AG04450 (cell line): Measurements from ENCODE around the gene VWA1. TPM values are rescaled to one million over a fixed set of nuclear protein-coding genes. Genes with fewer than 3 reads are reported as not detected.
"Not testable (repeated sequence)": the region's sequence is repeated elsewhere in the genome, so short reads cannot be mapped to it uniquely, and the experiment has no call there.

Source experiments
- CTCF ChIA-PET: fragments of 300-600, 350-600 bp; formaldehyde crosslinking; extraction: SDS; loops from one replicate; lab custom pipeline; 2022; ENCODE audit warnings: antibody characterized with exemption, inconsistent platforms; lab: Charles Lee
- POLR2A ChIA-PET: fragments of 350-600 bp; formaldehyde crosslinking; extraction: SDS; loops from one replicate; lab custom pipeline; 2021; ENCODE audit warnings: antibody characterized with exemption, inconsistent platforms; lab: Yijun Ruan, JAX
- DNase-seq: peaks from one replicate; pipeline ENCODE4 v3.0.0-alpha.2; 2011; ENCODE audit warnings: low read depth, low spot score
- H3K27ac ChIP-seq: one replicate; pipeline ENCODE4 v1.5.1; 2012; ENCODE audit warnings: low read depth, low read length, control low read depth
- H3K27me3 ChIP-seq: one replicate; pipeline ENCODE4 v1.6.0; 2012; ENCODE audit warnings: low read length; ENCODE audit not compliant: control insufficient read depth, insufficient read depth
- H3K4me3 ChIP-seq: 2 replicates; pipeline ENCODE4 v1.5.1; 2011; ENCODE audit warnings: mild to moderate bottlenecking, low read depth, low read length, control low read depth
- H3K9me3 ChIP-seq: 2 replicates; pipeline ENCODE4 v1.5.1; 2012; ENCODE audit warnings: low read length; ENCODE audit not compliant: control insufficient read depth, insufficient read depth
- CTCF ChIP-seq: IDR thresholded peaks from 2 replicates; pipeline ENCODE4 v1.5.1; 2011; ENCODE audit warnings: low read depth, low read length, control low read depth, inconsistent platforms
- polyA plus RNA-seq: library from polyadenylated mRNA; depleted of rRNA; stranded (reverse); fragments of >200 nt; gene quantifications from 2 replicates; pipeline ENCODE4 v1.2.3, GENCODE V29; 2011

VWA1 gene
- polyA plus RNA-seq, 1 experiment, result 3.9 TPM

GRCh38 chr1:1428174-1428573, 7.3 kb upstream of the VWA1 start:
- Histone ChIP-seq H3K9me3 (peaks cover 3% of the 10 kb centered on the region; the same call in 1 of the 2 replicates), H3K4me3 (no peak overlapping the region), H3K27ac (no peak overlapping the region), H3K27me3 (no peaks in the 10 kb centered on the region)
- CTCF ChIA-PET, result no interaction called here
- no peak for DNase-seq
- TF ChIP-seq CTCF, result no peak
- POLR2A ChIA-PET, result interaction anchor here (1.6 kb wide), 1 partner anchor 21 kb away, joined by 4 read pairs; no protein-coding TSS in a partner anchor

- CTCF ChIA-PET, result interaction anchor here (0.6 to 2.9 kb wide), 2 partner anchors 12 to 21 kb away, joined by 3 to 13 read pairs; no protein-coding TSS in a partner anchor
- not testable (repeated sequence) for H3K4me3 ChIP-seq
These were observed 6.5 kb upstream of the VWA1 start for GRCh38 chr1:1428967-1429366.

GRCh38 chr1:1429671-1430073, 5.8 kb upstream of the VWA1 start:
- CTCF ChIA-PET, result interaction anchor here (0.6 to 2.9 kb wide), 3 partner anchors 11 to 27 kb away, joined by 3 to 13 read pairs (median 4); no protein-coding TSS in a partner anchor
- no peak for DNase-seq
- POLR2A ChIA-PET, result interaction anchor here (0.7 to 1.7 kb wide), 4 partner anchors 9 to 30 kb away, joined by 3 to 7 read pairs (median 4); partner anchors contain the start of genes ANKRD65, CCNL2 and MRPL20

More at GRCh38 chr1:1428967-1429366, 6.5 kb upstream of the VWA1 start:
- H3K27me3 ChIP-seq, H3K27ac ChIP-seq, DNase-seq, H3K9me3 ChIP-seq: not testable (repeated sequence)
- POLR2A ChIA-PET, result interaction anchor here (0.6 to 1.6 kb wide), 2 partner anchors 21 to 54 kb away, joined by 4 read pairs; partner anchors contain the start of gene AURKAIP1

GRCh38 chr1:1430114-1430982, 5.1 kb upstream of the VWA1 start:
- no peaks in the 10 kb centered on the region for H3K27me3 ChIP-seq
- H3K9me3 ChIP-seq, result peaks cover 3% of the 10 kb centered on the region; the same call in 1 of the 2 replicates
- ChIA-PET POLR2A (interaction anchor here (0.7 to 1.7 kb wide), 5 partner anchors 9 to 55 kb away, joined by 3 to 7 read pairs (median 4); partner anchors contain the start of genes ANKRD65, AURKAIP1, CCNL2 and MRPL20), CTCF (interaction anchor here (0.6 to 2.9 kb wide), 3 partner anchors 11 to 428 kb away, joined by 4 to 13 read pairs (median 4); no protein-coding TSS in a partner anchor)
- H3K27ac ChIP-seq, result peak overlapping the region; percentile 80
- peak; percentile 45 for TF ChIP-seq CTCF
- no peak for DNase-seq
- H3K4me3 ChIP-seq, result no peak overlapping the region

More at GRCh38 chr1:1429671-1430073, 5.8 kb upstream of the VWA1 start:
- H3K9me3 ChIP-seq, result peaks cover 3% of the 10 kb centered on the region; the same call in 1 of the 2 replicates
- H3K4me3 ChIP-seq, result no peak overlapping the region
- TF ChIP-seq CTCF, result no peak
- H3K27me3 ChIP-seq, result no peaks in the 10 kb centered on the region
- no peak overlapping the region for H3K27ac ChIP-seq

- CTCF ChIA-PET, result interaction anchor here (1.3 to 2.9 kb wide), 2 partner anchors 10 to 29 kb away, joined by 4 to 13 read pairs; no protein-coding TSS in a partner anchor
These were observed 4.3 kb upstream of the VWA1 start for GRCh38 chr1:1430992-1431844.

More at GRCh38 chr1:1430992-1431844, 4.3 kb upstream of the VWA1 start:
- TF ChIP-seq CTCF, result no peak
- DNase-seq, result no peak
- Histone ChIP-seq H3K27ac (peak overlapping the region; percentile 2), H3K4me3 (no peak overlapping the region), H3K27me3 (no peaks in the 10 kb centered on the region), H3K9me3 (peaks cover 3% of the 10 kb centered on the region; the same call in 1 of the 2 replicates)
- POLR2A ChIA-PET, result interaction anchor here (1.2 to 1.7 kb wide), 3 partner anchors 10 to 56 kb away, joined by 4 to 7 read pairs (median 5); partner anchors contain the start of genes ANKRD65, AURKAIP1 and CCNL2
